ENCODE results near the gene NR4A3.
A peak's percentile ranks its signal among the peaks of the same experiment; 100 is the strongest.

Gene NR4A3

GRCh38 chr9:99807276-99807852, 14.3 kb upstream of the NR4A3 start:
- peak; percentile 80 for TF ChIP-seq CTCF (conservative IDR thresholded peaks at IDR 0.05)
- peak overlapping the region; percentile 70 for H3K27ac ChIP-seq

- peak overlapping the region; percentile 70 for H3K27ac ChIP-seq
- no peak for TF ChIP-seq CTCF (conservative IDR thresholded peaks at IDR 0.05)
Measured at GRCh38 chr9:99807956-99808355, 13.7 kb upstream of the NR4A3 start.

- TF ChIP-seq CTCF (conservative IDR thresholded peaks at IDR 0.05) = no peak
- peak overlapping the region; percentile 70 for H3K27ac ChIP-seq
Measured at GRCh38 chr9:99808454-99808853, 13.2 kb upstream of the NR4A3 start.

- peak overlapping the region; percentile 60 for H3K27ac ChIP-seq
- TF ChIP-seq CTCF (conservative IDR thresholded peaks at IDR 0.05) = no peak
Measured at GRCh38 chr9:99809586-99810319, 11.9 kb upstream of the NR4A3 start.

- no peak for TF ChIP-seq CTCF (conservative IDR thresholded peaks at IDR 0.05)
Measured at GRCh38 chr9:99811172-99811571, 10.5 kb upstream of the NR4A3 start.

GRCh38 chr9:99811598-99812383, 9.9 kb upstream of the NR4A3 start:
- no peak overlapping the region for H3K27ac ChIP-seq
- no peak for TF ChIP-seq CTCF (conservative IDR thresholded peaks at IDR 0.05)

More at GRCh38 chr9:99811172-99811571, 10.5 kb upstream of the NR4A3 start:
- H3K27ac ChIP-seq = no peak overlapping the region; the same call in 1 of the 2 replicates

GRCh38 chr9:99813739-99814138, 7.9 kb upstream of the NR4A3 start:
- no peak overlapping the region for H3K27ac ChIP-seq
- TF ChIP-seq CTCF (conservative IDR thresholded peaks at IDR 0.05) = no peak
